Measurements from ENCODE around the gene FANCE. TPM values are rescaled to one million over a fixed set of nuclear protein-coding genes. Genes with fewer than 3 reads are reported as not detected.

FANCE gene
- total RNA-seq, 1 donor from 2014 or later = 1.1 TPM

- ATAC-seq = peak; percentile 15
- no peak for DNase-seq (ENCODE audit: low spot score)
Measured at GRCh38 chr6:35463292-35463691, 11.2 kb downstream of the FANCE start.

- ATAC-seq = no peak
- DNase-seq (ENCODE audit: low spot score) = no peak
Measured at GRCh38 chr6:35465646-35466045, 13.5 kb downstream of the FANCE start.

DNA sequence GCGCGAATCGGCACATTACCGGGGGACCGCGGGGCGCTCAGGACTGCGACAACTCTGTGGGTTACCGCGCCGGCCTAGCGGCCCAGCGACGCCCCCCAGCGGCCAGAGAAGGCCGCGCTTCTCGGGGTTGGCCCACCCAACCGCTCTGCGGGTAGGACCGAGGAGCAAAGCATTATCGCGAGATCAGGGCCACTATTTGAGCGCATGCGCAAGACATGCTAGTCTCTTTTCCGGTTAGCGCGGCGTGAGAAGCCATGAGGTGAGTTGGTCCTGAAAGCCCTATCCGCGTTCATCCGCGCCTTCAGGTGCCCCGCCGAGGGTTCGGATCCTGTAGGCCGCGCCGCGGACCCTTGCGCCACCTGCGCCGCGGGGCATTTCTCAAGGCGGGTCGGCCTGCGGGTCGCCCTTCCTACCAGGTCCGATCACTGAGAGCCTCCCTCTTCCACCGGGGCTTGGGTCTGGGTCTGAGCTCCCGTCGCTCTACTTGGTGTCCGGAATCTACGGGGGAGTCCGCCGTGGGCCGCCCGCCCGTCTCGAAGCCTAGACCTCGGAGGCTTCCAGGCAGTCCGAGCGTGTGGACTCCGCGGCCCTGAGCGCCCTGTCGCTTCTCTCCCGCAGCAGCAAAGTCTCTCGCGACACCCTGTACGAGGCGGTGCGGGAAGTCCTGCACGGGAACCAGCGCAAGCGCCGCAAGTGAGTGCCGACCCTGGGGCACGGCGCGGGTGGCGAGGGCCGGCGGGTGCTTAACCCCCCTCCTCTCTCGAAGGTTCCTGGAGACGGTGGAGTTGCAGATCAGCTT, 16.2 kb downstream of the FANCE start, which contains the start of gene RPL10A:
Gene RPL10A (plus strand): TSS at position 221 of the 799 bp plus-strand sequence. CDS start 34 bp downstream, at position 255.
- ATAC-seq (peak; percentile 91), DNase-seq (ENCODE audit: low spot score) (peak; percentile 98)

DNA sequence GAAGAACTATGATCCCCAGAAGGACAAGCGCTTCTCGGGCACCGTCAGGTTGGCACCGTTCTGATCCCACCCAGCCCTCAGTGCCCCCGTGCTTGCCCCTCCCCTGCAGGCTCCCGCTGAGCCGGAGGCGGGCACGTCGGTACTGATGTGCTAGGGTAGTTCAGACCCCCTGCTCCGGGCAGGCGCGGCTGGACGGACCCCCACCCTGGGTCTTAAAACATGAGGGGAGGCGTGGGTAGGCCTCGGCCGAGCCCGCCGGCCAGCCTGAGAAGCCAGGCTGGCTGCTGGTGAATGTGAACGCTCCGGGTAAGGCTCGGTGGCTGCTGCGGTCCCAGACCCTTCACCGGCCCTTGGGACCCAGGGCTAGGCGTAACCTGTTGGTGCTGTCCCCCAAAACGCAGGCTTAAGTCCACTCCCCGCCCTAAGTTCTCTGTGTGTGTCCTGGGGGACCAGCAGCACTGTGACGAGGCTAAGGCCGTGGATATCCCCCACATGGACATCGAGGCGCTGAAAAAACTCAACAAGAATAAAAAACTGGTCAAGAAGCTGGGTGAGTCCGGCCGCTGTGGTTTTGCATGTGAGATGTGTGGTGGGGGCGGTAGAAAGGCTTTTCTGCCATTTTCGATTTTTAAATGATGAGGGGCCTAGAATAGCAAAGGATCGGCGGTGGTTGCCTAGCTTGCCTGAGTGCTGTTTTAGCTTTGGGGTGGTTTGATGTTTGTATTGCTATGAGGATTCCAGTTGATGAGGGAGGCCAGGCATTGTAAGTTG, 17.0 kb downstream of the FANCE start:
- ATAC-seq = peak; percentile 22

DNA sequence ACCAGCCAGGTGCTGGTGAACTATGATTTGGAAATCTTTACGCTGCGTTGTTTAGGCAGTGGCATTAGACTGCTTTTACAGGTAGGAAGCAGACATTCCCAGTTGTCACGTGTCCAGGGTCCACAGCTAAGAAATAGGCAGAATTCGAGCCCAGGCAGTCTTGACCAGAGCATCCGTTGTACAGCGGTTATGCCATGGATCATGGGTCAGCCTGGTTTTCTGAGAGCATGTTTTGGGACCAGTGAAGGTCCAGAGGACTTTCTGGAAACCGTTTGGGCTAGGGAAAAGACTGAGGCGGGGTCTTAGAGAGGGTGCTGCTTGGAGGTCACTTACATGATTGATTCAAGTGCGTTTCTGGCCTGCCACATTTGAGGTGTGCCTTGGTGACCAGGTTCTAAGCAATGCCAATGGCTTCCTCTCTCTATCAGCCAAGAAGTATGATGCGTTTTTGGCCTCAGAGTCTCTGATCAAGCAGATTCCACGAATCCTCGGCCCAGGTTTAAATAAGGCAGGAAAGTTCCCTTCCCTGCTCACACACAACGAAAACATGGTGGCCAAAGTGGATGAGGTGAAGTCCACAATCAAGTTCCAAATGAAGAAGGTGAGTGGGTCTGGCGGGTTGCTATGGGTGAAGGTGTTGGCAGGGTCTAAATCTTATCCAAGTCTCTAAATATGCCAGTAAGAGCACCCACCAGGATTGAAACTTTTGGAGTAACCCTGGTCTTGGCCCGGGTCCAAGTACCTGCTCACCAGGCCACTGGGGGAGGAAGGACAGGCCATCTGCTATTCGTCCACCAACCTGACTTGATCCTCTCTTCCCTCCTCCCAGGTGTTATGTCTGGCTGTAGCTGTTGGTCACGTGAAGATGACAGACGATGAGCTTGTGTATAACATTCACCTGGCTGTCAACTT, 17.9 kb downstream of the FANCE start:
- DNase-seq (ENCODE audit: low spot score) (no peak), ATAC-seq (no peak)

More for the DNA sequence above, 17.0 kb downstream of the FANCE start:
- no peak for DNase-seq (ENCODE audit: low spot score)

- ATAC-seq (no peak), DNase-seq (ENCODE audit: low spot score) (no peak)
Measured at GRCh38 chr6:35470663-35471120, 18.6 kb downstream of the FANCE start.

- no peak for DNase-seq (ENCODE audit: low spot score)
Measured at GRCh38 chr6:35471836-35472345, 19.8 kb downstream of the FANCE start.

GRCh38 chr6:35473075-35473849, 21.1 kb downstream of the FANCE start:
- no peak for ATAC-seq
- no peak for DNase-seq (ENCODE audit: low spot score)

More at GRCh38 chr6:35471836-35472345, 19.8 kb downstream of the FANCE start:
- no peak for ATAC-seq

GRCh38 chr6:35473850-35474130, 21.7 kb downstream of the FANCE start:
- no peak for ATAC-seq
- no peak for DNase-seq (ENCODE audit: low spot score)

DNA sequence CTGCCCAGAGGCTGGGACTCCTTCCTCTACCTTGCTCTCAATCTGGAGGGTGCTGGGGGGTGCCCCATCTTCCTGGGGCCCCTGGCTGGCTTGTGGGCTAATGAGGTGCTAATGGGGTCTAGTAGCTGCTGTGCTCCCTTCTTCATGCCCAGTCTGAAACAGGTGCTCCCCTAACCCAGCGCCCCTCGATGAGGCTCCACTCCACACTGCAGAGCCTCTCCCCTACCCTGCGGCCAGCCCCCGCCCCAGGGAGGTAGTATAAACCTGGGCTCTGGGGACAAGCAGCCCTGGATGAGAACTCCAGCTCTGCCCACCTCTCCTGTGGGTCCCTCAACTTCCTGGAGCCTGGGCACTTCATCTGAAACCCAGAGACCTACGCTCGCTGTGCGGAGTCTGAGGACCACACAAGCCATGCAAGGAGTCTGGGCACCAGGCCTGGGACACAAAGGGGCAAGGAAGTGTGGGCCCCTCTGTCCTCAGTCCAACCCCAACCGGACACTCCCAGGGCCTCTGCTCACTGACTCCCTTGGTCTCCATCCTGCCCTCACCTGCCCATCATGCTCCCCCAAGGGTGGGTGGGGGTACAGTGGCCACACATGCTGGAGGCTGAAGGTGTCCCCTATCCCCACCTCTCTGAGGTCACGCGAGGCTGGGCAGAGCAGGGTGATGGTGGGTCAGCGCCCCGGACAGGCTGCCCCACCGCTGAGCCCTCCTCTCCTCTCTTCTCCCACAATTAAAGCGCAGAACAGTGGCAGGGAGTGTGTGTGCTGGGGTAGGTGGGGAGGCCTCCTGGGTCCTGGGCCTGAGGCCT, 22.2 kb downstream of the FANCE start:
- ATAC-seq (peak; percentile 3), DNase-seq (ENCODE audit: low spot score) (no peak)

GRCh38 chr6:35474942-35475570, 22.9 kb downstream of the FANCE start:
- ATAC-seq (no peak), DNase-seq (ENCODE audit: low spot score) (no peak)

- DNase-seq (ENCODE audit: low spot score) (no peak), ATAC-seq (no peak)
Measured at GRCh38 chr6:35475573-35475972, 23.4 kb downstream of the FANCE start.

DNA sequence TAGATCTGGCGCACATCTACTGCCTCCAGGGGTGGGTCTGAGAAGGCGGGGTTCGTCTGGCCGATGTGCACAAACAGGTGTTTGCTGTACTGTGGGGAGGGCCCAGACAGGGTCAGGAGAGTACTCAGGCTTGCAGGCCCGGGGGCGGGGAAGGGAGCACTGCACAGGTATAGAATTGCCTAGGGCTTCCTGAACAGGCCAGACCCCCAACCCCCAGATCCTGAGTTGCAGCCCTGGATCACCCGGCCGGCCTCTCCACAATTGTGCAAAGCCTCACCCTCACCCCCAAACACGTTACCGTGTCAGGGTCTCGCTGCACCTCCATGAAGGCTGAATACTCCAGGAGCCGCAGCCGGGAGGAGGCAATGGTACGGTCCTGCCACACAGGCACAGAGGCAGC, 23.9 kb downstream of the FANCE start:
- no peak for DNase-seq (ENCODE audit: low spot score)

DNA sequence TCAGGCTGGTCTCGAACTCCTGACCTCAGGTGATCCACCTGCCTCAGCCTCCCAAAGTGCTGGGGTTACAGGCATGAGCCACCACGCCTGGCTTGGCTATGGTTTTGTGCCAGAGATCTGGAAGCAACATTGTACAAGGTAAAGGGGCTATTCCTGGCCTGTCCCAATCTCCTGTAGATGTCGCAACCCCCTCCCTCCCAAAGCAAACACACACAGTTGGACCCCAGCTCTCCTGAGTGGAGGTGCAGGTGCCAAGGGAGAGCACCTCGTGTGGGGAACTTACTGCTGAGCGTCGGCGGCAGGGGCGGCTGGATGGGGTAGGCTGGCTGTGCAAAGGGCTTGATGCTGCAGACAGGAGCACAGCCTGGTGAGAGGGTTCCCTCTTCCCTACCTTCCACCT, 24.9 kb downstream of the FANCE start:
- DNase-seq (ENCODE audit: low spot score) (no peak), ATAC-seq (no peak)

More for the DNA sequence above, 23.9 kb downstream of the FANCE start:
- ATAC-seq = no peak

DNA sequence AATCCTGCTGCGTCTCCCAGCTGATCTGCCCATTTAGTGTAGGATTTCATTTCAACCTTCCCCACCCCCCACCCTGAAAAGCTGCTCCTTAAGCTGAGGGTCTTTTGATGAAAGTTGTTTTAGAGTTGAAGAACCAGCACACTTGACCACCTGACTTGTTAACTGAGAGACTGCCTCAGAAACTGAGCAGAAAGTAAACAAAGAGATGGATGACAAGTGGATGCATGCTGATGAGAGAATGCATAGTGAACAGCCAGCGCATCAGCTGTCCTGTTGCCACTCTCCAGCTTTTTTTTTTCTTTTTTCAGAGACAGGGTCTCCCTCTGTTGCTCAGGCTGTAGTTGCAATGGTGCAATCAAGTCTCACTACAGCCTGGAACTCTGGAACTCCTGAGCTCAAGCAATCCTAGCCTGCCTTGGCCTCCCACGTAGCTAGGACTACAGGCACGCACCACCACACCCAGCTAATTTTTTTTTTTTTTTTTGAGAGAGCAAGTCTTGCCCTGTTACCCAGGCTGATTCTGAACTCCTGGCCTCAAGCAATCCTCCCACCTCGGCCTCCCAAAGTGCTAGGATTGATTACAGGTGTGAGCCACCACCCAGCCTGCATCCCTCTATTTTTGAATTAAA, 25.5 kb downstream of the FANCE start:
- DNase-seq (ENCODE audit: low spot score) = no peak
- ATAC-seq = no peak

- no peak for ATAC-seq
- no peak for DNase-seq (ENCODE audit: low spot score)
Measured at GRCh38 chr6:35478259-35478658, 26.1 kb downstream of the FANCE start.

DNA sequence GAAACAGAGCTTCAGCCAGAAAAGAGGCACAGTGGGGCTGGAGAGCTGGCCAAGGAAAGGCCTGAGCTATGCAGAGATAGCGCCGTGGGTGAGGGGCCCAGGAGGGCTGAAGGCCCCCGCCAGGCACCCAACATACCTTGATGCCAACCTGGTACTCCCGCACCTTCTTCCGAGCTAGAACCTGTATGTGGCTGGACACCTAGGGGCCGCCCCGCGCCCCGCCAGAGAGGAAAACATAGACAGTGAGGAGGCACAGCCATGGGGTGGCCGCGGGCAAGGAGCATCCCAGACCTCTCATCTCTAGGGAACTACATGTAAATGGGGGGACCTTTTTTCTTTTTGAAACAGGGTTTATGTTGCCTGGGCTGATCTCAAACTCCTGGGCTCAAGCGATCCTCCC, 28.0 kb downstream of the FANCE start:
- ATAC-seq (no peak), DNase-seq (ENCODE audit: low spot score) (no peak)

- DNase-seq (ENCODE audit: low spot score) (no peak), ATAC-seq (peak; percentile 27)
Measured at GRCh38 chr6:35481226-35481625, 29.1 kb downstream of the FANCE start.

Measured in left lobe of liver (tissue), 2 donors.